Measurements from ENCODE around the gene CRYAB.

Gene CRYAB

DNA sequence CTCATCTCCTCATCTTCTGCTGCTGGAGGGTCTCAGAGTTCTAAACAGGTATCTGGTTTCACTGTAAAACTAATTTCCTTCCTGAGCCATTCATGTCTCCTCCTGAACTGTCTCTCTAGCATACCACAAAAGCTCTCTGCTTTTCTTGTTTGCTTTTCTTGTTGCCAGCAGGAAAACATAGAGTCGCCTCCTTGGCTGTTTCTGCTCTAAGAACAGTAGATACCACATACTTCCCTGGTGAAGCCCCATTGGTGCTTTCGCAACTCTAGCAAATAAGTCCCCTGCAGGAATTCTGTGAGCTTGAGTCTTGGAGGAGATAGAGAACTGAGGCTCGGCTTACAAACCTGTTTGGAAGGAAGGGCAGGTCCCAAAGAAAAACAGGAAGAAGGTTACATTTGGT, 32.6 kb upstream of the CRYAB start:
- H3K27ac ChIP-seq (ENCODE audit: low read depth, low read length): peak overlapping the region; percentile 98
- peaks cover 57% of the 10 kb centered on the region for H3K4me1 ChIP-seq (ENCODE audit: control insufficient read depth, insufficient read depth, low read length, unreplicated experiment)
- H3K4me3 ChIP-seq (ENCODE audit: low read depth, low read length): peak overlapping the region; percentile 56
- peaks cover 8% of the 10 kb centered on the region for H3K79me2 ChIP-seq (ENCODE audit: control insufficient read depth, insufficient read depth, low read length, unreplicated experiment)
- no peaks in the 10 kb centered on the region for H3K36me3 ChIP-seq (ENCODE audit: insufficient read depth, low read length)
- no peaks in the 10 kb centered on the region for H3K27me3 ChIP-seq (ENCODE audit: insufficient read depth, low read length)
- H2AFZ ChIP-seq (ENCODE audit: low read length, unreplicated experiment): no peak overlapping the region

DNA sequence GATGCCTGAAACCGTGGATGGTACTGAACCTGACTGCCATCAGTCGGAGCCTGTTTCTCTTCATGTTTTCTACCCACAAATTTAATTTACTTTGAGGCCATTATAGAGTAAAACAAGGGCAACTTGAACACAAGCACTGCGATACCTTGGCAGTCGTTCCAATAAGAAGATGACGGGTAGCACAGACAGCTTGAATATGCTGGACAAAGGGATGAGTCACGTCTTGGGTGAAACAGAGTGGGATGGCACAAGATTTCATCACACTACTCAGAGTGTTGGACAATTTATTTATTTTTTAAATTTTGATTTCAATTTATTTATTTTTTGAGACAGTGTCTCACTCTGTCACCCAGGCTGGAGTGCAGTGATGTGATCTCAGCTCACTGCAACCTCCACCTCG, 31.3 kb upstream of the CRYAB start:
- no peaks in the 10 kb centered on the region for H3K27me3 ChIP-seq (ENCODE audit: insufficient read depth, low read length)
- H3K27ac ChIP-seq (ENCODE audit: low read depth, low read length): peak overlapping the region; percentile 98
- H2AFZ ChIP-seq (ENCODE audit: low read length, unreplicated experiment): peak overlapping the region; percentile 36
- peaks cover 11% of the 10 kb centered on the region for H3K79me2 ChIP-seq (ENCODE audit: control insufficient read depth, insufficient read depth, low read length, unreplicated experiment)
- peaks cover 68% of the 10 kb centered on the region for H3K4me1 ChIP-seq (ENCODE audit: control insufficient read depth, insufficient read depth, low read length, unreplicated experiment)
- H3K36me3 ChIP-seq (ENCODE audit: insufficient read depth, low read length): no peaks in the 10 kb centered on the region
- H3K4me3 ChIP-seq (ENCODE audit: low read depth, low read length): peak overlapping the region; percentile 15; the same call in 1 of the 2 replicates

- Histone ChIP-seq H3K79me2 (ENCODE audit: control insufficient read depth, insufficient read depth, low read length, unreplicated experiment) (peaks cover 19% of the 10 kb centered on the region), H3K27ac (ENCODE audit: low read depth, low read length) (peak overlapping the region; percentile 98), H3K4me1 (ENCODE audit: control insufficient read depth, insufficient read depth, low read length, unreplicated experiment) (peaks cover 68% of the 10 kb centered on the region), H2AFZ (ENCODE audit: low read length, unreplicated experiment) (peak overlapping the region; percentile 36), H3K4me3 (ENCODE audit: low read depth, low read length) (peak overlapping the region; percentile 15; the same call in 1 of the 2 replicates), H3K27me3 (ENCODE audit: insufficient read depth, low read length) (no peaks in the 10 kb centered on the region), H3K36me3 (ENCODE audit: insufficient read depth, low read length) (no peaks in the 10 kb centered on the region)
These were observed 30.4 kb upstream of the CRYAB start for GRCh38 chr11:111941963-111942362.

DNA sequence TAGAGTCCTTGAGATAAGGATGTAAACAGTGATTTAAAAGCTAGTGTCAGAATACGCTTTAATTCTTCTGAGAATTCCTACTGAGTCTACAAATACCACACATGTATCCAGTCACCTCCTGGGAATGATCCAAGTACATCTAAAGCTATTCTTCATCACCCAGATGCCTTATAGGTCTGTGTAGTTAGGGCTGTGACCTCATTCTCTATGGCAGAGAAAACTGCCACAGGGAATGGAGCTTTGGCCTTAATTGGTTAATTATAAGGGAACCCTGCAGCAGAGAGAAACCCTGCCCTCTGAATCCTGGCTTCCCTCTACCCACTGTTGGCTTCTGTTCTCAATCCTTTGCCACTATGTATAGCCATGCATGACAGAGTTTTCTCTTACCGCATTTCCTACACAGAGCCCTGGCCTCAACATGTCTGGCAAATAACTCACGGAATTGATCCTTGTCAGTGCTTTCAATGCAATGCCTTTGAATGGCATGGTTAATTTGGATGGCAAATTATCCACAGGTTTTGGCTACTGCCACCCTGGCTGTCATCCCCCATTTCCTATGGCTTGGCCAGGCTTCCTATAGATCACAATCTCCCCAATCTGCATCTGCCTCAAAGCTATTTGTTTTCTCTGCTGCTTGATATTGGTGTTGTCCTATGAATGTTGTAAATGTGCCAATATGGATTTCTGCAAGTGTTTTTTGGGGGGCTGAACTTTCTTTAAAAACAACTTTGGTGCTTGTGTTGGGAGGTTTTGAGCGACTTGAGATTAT, 28.4 kb upstream of the CRYAB start:
- peaks cover 66% of the 10 kb centered on the region for H3K4me1 ChIP-seq (ENCODE audit: control insufficient read depth, insufficient read depth, low read length, unreplicated experiment)
- peaks cover 19% of the 10 kb centered on the region for H3K79me2 ChIP-seq (ENCODE audit: control insufficient read depth, insufficient read depth, low read length, unreplicated experiment)
- no peaks in the 10 kb centered on the region for H3K27me3 ChIP-seq (ENCODE audit: insufficient read depth, low read length)
- no peak overlapping the region for H3K4me3 ChIP-seq (ENCODE audit: low read depth, low read length)
- H3K36me3 ChIP-seq (ENCODE audit: insufficient read depth, low read length): no peaks in the 10 kb centered on the region
- no peak overlapping the region for H2AFZ ChIP-seq (ENCODE audit: low read length, unreplicated experiment)
- H3K27ac ChIP-seq (ENCODE audit: low read depth, low read length): peak overlapping the region; percentile 85

GRCh38 chr11:111938687-111939160, 27.2 kb upstream of the CRYAB start:
- peaks cover 69% of the 10 kb centered on the region for H3K4me1 ChIP-seq (ENCODE audit: control insufficient read depth, insufficient read depth, low read length, unreplicated experiment)
- peak overlapping the region; percentile 85 for H3K27ac ChIP-seq (ENCODE audit: low read depth, low read length)
- H3K79me2 ChIP-seq (ENCODE audit: control insufficient read depth, insufficient read depth, low read length, unreplicated experiment): peaks cover 23% of the 10 kb centered on the region
- H3K4me3 ChIP-seq (ENCODE audit: low read depth, low read length): peak overlapping the region; percentile 83
- H2AFZ ChIP-seq (ENCODE audit: low read length, unreplicated experiment): no peak overlapping the region
- no peaks in the 10 kb centered on the region for H3K27me3 ChIP-seq (ENCODE audit: insufficient read depth, low read length)
- H3K36me3 ChIP-seq (ENCODE audit: insufficient read depth, low read length): no peaks in the 10 kb centered on the region

- H3K36me3 ChIP-seq (ENCODE audit: insufficient read depth, low read length): no peaks in the 10 kb centered on the region
- no peaks in the 10 kb centered on the region for H3K27me3 ChIP-seq (ENCODE audit: insufficient read depth, low read length)
- H3K79me2 ChIP-seq (ENCODE audit: control insufficient read depth, insufficient read depth, low read length, unreplicated experiment): peaks cover 23% of the 10 kb centered on the region
- peak overlapping the region; percentile 85 for H3K27ac ChIP-seq (ENCODE audit: low read depth, low read length)
- peaks cover 67% of the 10 kb centered on the region for H3K4me1 ChIP-seq (ENCODE audit: control insufficient read depth, insufficient read depth, low read length, unreplicated experiment)
- no peak overlapping the region for H2AFZ ChIP-seq (ENCODE audit: low read length, unreplicated experiment)
- peak overlapping the region; percentile 83 for H3K4me3 ChIP-seq (ENCODE audit: low read depth, low read length)
These were observed 26.3 kb upstream of the CRYAB start for GRCh38 chr11:111937844-111938243.

- Histone ChIP-seq H3K27ac (ENCODE audit: low read depth, low read length) (peak overlapping the region; percentile 85), H3K4me1 (ENCODE audit: control insufficient read depth, insufficient read depth, low read length, unreplicated experiment) (peaks cover 66% of the 10 kb centered on the region), H3K4me3 (ENCODE audit: low read depth, low read length) (peak overlapping the region; percentile 83), H3K79me2 (ENCODE audit: control insufficient read depth, insufficient read depth, low read length, unreplicated experiment) (peaks cover 23% of the 10 kb centered on the region), H2AFZ (ENCODE audit: low read length, unreplicated experiment) (peak overlapping the region; percentile 74), H3K27me3 (ENCODE audit: insufficient read depth, low read length) (no peaks in the 10 kb centered on the region), H3K36me3 (ENCODE audit: insufficient read depth, low read length) (no peaks in the 10 kb centered on the region)
These were observed 25.8 kb upstream of the CRYAB start for GRCh38 chr11:111937461-111937769.

DNA sequence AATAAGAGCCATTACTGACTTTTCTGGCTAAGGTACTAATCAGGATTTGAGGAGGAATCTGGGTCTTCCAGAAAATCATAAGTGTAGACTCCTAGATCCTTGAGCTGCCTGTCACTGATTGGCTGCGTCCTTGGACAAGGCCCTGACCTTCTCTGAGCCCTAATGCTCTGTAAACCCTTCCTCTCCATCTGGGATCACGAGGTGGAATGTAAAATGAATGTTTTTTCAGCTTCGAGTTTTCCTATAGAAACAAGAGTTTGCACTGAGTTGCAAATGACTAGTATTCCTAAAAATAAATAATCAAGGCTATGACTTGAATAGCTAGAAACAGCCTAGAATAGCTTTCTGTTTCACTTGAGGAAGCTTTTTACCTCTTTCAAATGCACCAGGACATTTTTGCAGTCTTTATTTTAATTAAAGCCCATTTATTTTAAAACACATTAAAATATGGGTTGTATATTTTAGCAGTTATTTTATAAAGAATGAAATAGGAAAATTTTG, 24.5 kb upstream of the CRYAB start:
- no peaks in the 10 kb centered on the region for H3K27me3 ChIP-seq (ENCODE audit: insufficient read depth, low read length)
- no peaks in the 10 kb centered on the region for H3K36me3 ChIP-seq (ENCODE audit: insufficient read depth, low read length)
- peaks cover 23% of the 10 kb centered on the region for H3K79me2 ChIP-seq (ENCODE audit: control insufficient read depth, insufficient read depth, low read length, unreplicated experiment)
- H3K27ac ChIP-seq (ENCODE audit: low read depth, low read length): peak overlapping the region; percentile 85
- no peak overlapping the region for H2AFZ ChIP-seq (ENCODE audit: low read length, unreplicated experiment)
- peak overlapping the region; percentile 83 for H3K4me3 ChIP-seq (ENCODE audit: low read depth, low read length)
- H3K4me1 ChIP-seq (ENCODE audit: control insufficient read depth, insufficient read depth, low read length, unreplicated experiment): peaks cover 58% of the 10 kb centered on the region

DNA sequence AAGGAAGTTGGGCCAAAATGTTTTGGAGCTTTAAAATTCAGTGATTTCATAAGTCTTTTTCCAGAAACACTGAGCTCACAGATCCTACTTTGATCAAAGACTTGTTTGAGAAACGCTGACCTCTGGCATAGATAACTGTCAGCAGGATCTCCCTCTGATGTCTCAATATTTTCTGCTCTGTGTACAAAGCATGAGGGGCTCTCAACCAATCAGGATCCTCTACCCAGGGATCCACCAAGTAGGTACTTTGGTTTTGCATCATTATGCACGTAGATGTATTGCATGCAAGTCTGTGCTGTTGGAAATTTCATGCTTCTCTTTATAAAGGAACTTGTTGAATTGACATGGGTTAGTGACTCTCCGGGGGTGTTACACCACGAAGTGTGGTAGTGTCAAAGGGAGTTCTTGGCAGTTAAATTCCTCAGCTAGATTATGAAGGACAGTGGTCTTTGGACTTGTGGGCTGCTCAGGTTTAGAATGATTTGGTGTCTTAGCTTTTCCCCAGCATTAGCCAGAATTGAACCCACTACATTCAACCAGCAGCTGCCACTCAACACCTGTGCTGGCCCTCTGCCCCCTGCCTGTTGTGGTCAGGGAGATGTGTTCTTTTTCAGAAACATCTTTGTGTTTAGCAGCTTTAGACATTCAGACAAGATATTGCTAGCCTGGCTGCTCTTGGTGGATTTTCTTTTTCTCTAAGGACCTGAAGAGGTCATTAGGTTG, 23.9 kb upstream of the CRYAB start:
- Histone ChIP-seq H3K79me2 (ENCODE audit: control insufficient read depth, insufficient read depth, low read length, unreplicated experiment) (peaks cover 21% of the 10 kb centered on the region), H3K4me3 (ENCODE audit: low read depth, low read length) (peak overlapping the region; percentile 83), H3K36me3 (ENCODE audit: insufficient read depth, low read length) (no peaks in the 10 kb centered on the region), H3K27me3 (ENCODE audit: insufficient read depth, low read length) (no peaks in the 10 kb centered on the region), H3K4me1 (ENCODE audit: control insufficient read depth, insufficient read depth, low read length, unreplicated experiment) (peaks cover 58% of the 10 kb centered on the region), H2AFZ (ENCODE audit: low read length, unreplicated experiment) (no peak overlapping the region), H3K27ac (ENCODE audit: low read depth, low read length) (peak overlapping the region; percentile 85)

DNA sequence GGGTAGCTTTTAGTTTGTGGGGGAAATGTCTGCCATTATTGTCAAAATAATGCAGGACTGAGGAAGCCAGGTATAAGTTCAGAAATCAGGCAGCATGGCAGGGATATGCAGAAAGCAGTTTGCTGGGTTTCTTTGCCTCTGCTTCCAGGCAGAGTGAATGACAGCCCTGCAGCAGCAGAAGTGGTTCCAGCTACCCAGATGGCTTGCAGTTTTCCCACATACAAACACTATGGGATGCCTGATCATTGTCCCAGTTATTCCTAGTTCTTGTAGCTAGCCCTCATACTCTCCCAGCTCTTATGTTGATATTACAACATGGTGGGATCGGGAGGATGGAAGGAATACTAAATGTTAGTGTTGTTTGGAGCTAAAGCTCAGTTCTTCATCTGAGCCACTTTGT, 22.7 kb upstream of the CRYAB start:
- Histone ChIP-seq H3K4me3 (ENCODE audit: low read depth, low read length) (no peak overlapping the region), H3K27ac (ENCODE audit: low read depth, low read length) (peak overlapping the region; percentile 38; the same call in 1 of the 2 replicates), H2AFZ (ENCODE audit: low read length, unreplicated experiment) (no peak overlapping the region), H3K27me3 (ENCODE audit: insufficient read depth, low read length) (no peaks in the 10 kb centered on the region), H3K79me2 (ENCODE audit: control insufficient read depth, insufficient read depth, low read length, unreplicated experiment) (peaks cover 15% of the 10 kb centered on the region), H3K36me3 (ENCODE audit: insufficient read depth, low read length) (no peaks in the 10 kb centered on the region), H3K4me1 (ENCODE audit: control insufficient read depth, insufficient read depth, low read length, unreplicated experiment) (peaks cover 46% of the 10 kb centered on the region)

Measured in ACC112 (cell line).